ENCODE results near the gene GID8. TPM values are rescaled to one million over a fixed set of nuclear protein-coding genes. Genes with fewer than 3 reads are reported as not detected.

GID8 gene
- total and polyA plus RNA-seq, 11 donors = 6.2 to 22.2 (median 15.9) TPM

DNA sequence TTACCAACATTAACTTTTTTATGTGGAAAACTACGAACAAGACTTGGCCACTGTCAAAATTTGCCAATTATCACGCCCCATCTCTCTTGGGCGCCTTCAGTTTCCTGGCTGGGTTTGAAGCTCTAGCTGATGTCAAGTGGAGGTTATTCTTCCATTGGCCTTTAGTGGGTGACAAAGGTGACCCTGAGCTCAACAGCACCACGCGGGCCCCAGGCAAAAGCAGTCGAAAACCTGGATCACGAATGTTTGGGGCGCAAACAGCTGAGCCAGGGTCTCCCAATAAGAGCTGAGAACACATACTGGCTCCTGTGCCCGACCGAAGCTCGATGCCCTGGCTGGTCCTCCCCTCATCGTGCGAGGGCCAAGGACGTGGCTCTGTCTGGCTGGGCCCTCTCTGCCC lies 41.4 kb downstream of the GID8 start:
- no peak for DNase-seq
- WGBS, 4 donors = 81 to 84% (median 81%) methylated on average over 10 to 14 of the region's 14 CpGs
- Histone ChIP-seq H3K9me3 (no peaks in the 10 kb centered on the region), H3K27ac (no peak overlapping the region), H3K4me1 (no peaks in the 10 kb centered on the region), H3K36me3 (no peaks in the 10 kb centered on the region), H3K27me3 (peaks cover 24 to 98% (median 56%) of the 10 kb centered on the region in 9 donors), H3K4me3 (no peak overlapping the region)
- ATAC-seq = no peak
- intact Hi-C loops (cut with DNase I) = no loop called here
- no peak for TF ChIP-seq POLR2A (IDR thresholded peaks at IDR 0.05)
- TF ChIP-seq, protein P1, sequence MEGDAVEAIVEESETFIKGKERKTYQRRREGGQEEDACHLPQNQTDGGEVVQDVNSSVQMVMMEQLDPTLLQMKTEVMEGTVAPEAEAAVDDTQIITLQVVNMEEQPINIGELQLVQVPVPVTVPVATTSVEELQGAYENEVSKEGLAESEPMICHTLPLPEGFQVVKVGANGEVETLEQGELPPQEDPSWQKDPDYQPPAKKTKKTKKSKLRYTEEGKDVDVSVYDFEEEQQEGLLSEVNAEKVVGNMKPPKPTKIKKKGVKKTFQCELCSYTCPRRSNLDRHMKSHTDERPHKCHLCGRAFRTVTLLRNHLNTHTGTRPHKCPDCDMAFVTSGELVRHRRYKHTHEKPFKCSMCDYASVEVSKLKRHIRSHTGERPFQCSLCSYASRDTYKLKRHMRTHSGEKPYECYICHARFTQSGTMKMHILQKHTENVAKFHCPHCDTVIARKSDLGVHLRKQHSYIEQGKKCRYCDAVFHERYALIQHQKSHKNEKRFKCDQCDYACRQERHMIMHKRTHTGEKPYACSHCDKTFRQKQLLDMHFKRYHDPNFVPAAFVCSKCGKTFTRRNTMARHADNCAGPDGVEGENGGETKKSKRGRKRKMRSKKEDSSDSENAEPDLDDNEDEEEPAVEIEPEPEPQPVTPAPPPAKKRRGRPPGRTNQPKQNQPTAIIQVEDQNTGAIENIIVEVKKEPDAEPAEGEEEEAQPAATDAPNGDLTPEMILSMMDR (IDR thresholded peaks at IDR 0.05) = no peak

DNA sequence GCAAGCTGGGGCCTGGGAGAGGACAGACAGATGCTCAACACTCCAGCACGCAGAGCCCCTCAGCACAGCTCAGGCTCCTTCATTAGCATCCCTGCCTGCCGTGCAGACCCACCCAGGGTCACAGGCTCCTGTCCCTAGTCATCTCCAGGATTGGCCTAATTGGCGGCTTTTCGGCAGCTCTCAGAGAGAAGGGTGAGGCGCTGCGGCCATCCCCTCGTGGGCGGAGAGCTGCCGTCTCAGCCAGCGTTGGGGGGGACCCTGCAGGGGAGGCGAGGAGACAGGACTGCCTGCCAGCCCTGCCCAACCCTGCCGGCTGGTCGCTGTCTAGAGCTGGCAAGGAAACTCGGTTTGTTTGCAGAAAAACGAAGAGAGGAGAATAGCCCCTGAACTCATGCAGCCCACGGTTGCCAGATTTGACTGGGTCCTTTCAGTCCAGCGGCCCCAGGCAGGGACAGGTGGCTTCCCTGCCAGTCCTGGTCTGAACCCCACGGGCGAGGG lies 42.0 kb downstream of the GID8 start:
- Histone ChIP-seq H3K4me3 (no peak overlapping the region), H3K4me1 (no peaks in the 10 kb centered on the region), H3K27ac (no peak overlapping the region), H3K36me3 (no peaks in the 10 kb centered on the region), H3K27me3 (peaks cover 18 to 92% (median 50%) of the 10 kb centered on the region in 9 donors), H3K9me3 (no peaks in the 10 kb centered on the region)
- intact Hi-C loops (cut with DNase I) = no loop called here
- TF ChIP-seq, protein P1 (IDR thresholded peaks at IDR 0.05) = no peak
- TF ChIP-seq POLR2A (IDR thresholded peaks at IDR 0.05) = no peak
- ATAC-seq = no peak
- WGBS, 4 donors = 31 to 54% (median 41%) methylated on average over 7 to 19 of the region's 19 CpGs
- DNase-seq = no peak

DNA sequence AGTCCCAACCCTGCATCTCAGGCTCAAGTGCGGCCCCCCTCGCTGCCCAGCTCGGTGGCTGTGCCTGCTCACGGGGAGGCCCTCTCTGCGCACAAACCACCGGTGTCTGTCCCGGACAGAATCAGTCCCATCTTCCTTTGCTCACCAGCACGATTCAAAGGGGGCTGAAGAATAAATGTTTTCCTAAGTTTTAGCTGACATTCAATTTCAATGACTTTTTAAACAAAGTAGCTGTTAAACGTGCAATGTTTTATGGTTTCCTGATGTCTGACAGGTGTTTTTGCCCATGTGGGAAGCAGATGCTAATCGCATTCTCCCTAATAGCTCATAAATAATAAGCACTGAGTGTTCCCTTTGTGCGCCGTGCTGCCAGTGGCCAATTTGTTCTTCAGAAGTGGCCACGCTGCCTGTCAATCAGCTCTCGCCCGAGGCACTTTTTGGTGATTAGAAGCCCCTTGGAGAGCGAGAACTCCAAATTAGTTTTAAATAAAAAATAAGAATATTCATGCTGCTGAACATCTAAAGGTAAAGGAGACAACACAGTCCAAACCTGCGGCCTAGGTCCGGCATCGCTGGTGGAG lies 42.5 kb downstream of the GID8 start:
- intact Hi-C loops (cut with DNase I) = no loop called here
- WGBS, 4 donors = 67 to 79% (median 73%) methylated on average over 17 to 19 of the region's 19 CpGs

DNA sequence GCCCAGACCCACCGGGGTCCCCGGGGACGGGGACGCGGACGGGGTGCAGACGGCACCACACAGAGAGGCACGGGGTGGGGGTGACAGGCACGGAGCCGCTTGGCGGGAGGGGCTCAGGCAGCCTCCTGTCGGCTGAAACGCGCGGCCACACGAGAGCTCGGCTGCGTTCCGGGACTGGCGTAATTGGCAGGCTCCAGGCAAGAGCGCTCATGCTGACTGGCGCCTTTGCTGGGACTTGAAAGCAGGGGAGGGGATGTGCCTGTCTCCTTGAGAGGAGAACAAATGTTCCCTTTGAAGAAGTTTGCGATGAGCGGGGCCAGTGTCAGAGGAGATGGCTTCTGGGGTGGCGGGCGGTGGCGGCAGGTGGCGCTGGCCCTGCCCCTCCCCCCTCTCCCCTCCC lies 43.0 kb downstream of the GID8 start:
- Histone ChIP-seq H3K27ac (no peak overlapping the region), H3K4me1 (peaks cover 0 to 4% (median 0%) of the 10 kb centered on the region in 12 donors), H3K9me3 (no peaks in the 10 kb centered on the region), H3K27me3 (peaks cover 10 to 86% (median 41%) of the 10 kb centered on the region in 9 donors), H3K4me3 (no peak overlapping the region), H3K36me3 (no peaks in the 10 kb centered on the region)
- DNase-seq (no peak), ATAC-seq (no peak)
- intact Hi-C loops (cut with DNase I) = no loop called here
- TF ChIP-seq POLR2A (IDR thresholded peaks at IDR 0.05) = no peak
- TF ChIP-seq, protein P1 (IDR thresholded peaks at IDR 0.05) = no peak
- WGBS, 4 donors = 38 to 55% (median 43%) methylated on average over 25 to 28 of the region's 28 CpGs

More for the DNA sequence above, 42.5 kb downstream of the GID8 start:
- Histone ChIP-seq H3K4me3 (no peak overlapping the region), H3K4me1 (no peaks in the 10 kb centered on the region), H3K36me3 (no peaks in the 10 kb centered on the region), H3K27ac (no peak overlapping the region), H3K9me3 (no peaks in the 10 kb centered on the region), H3K27me3 (peaks cover 13 to 86% (median 45%) of the 10 kb centered on the region in 9 donors)
- DNase-seq (no peak), ATAC-seq (no peak)
- no peak for TF ChIP-seq POLR2A (IDR thresholded peaks at IDR 0.05)
- TF ChIP-seq, protein P1 (IDR thresholded peaks at IDR 0.05) = no peak
